GM19455 (cell line): Measurements from ENCODE around the gene NAA10.

Experiments
- ATAC-seq: cut with Tn5 transposase; IDR thresholded peaks from one replicate; pipeline ENCODE4 v1.9.1; 2021; ENCODE audit not compliant: unreplicated experiment

The NAA10 gene

DNA sequence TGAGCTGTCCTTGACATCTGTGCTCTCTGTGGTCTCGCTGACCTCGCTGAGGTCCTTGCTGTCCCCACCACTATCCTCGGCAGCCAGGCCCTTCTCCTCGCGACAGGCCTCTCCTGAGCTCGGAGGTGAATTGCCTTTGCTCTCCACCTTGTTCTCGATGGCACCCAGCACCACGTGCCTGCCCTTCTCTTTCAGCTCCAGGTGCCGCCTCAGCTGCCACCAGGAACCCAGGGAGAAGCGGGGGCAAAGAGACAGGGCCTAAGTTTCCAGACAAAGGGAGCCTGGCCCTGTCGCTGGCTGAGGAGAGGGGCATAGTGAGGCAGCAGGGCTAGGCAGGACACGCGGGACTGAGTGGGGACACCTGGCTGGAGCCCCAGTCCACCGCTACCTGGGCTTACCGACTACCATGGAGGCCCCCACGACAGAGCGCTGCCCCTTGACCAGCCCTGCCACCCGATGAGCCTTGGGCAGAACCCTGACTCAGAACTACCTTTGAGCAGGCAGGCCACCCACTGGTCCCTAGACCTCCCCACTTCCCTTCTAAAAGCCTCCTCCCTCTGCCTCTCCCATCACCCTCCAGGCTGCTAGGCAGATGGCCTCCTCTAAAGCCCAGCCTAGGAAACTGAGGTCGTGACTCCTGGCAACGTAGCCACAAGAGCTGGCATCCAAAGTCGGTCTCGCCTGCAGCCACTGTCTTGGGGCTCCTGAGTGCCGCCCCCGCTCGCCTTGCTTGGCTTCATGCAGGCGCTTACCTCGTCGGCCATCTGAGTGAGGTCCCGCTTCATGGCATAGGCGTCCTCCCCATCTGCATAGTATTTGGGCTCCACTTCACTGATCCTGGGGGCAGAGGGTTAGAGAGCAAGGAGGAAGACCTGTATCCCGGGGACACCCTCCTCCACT lies 4.6 kb downstream of the NAA10 start:
- ATAC-seq, result no peak

DNA sequence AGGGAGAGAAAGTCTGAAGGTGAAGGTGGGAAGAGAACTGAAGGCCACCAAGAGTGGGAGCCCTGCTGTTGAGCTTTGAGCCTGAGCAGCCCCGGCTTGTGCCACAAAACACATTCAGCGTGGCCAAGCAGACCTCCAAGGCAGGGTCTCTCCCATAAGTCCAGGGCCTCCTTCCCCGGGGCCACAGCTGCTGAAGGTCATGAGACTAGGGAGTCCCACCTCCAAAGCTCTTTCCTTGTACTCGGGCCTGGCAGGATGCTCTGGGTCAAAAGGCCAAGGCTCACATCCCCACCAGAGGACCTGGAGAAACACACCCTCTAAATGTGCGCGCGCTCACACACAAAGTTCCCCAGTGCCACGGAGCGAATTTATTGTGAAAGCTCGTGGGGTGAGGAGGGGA lies 5.3 kb downstream of the NAA10 start:
- ATAC-seq, result no peak

DNA sequence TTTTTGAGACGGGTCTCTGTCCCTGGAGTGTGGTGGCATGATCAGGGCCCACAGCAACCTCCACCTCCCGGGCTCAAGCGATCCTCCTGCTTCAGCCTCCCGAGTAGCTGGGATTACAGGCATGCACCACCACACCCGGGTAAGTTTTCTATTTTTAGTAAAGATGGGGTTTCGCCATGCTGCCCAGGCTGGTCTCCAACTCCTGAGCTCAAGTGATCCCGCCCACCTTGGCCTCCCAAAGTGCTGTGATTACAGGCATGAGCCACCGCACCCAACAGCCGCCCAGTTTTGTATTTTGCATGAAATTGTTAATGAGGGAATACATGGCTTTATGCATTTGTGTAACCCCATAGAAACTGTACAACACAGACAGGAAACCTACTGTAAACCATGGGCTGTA lies 6.0 kb downstream of the NAA10 start:
- ATAC-seq, result no peak

DNA sequence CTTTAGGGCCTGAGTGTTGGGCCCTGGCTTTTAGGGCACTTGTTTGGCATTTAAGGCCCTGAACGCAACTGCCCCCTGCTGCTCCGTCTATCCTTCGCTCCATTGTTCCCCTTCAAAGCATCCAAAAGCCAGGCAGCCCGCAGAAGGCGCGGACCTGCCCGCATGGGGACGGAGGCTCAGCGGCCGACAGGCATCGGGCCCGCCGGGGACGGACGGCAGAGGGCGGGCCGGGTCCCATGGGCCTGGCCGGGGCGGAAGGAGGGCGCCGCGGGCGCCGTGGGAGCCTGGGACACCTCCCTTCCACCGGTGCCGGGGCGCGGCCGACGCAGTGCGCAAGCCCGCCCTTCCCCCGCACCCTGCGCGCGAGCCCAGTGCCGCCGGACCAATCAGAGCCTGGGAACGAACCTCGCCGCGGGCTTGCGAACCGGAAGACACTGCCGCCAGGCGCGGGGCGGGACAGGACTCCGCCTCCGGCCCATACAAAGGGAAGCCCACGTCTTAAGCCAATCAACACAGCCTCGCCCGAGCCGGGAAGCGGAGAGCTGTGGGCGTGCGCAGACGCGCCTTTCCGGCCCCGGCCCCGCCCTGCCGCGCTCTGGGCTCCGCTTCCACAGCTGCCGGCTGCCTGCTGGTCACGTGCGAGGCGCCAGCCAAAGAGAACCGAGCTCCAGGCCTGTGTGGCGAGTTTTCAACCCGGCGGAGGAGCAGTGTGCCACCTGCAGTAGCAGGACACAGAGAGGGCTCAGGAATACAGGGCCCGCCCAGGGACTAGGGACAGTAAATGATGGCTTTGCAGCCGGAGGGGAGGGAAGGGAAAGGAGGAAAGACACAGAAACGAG lies 6.7 kb downstream of the NAA10 start:
- ATAC-seq, result peak; percentile 67

DNA sequence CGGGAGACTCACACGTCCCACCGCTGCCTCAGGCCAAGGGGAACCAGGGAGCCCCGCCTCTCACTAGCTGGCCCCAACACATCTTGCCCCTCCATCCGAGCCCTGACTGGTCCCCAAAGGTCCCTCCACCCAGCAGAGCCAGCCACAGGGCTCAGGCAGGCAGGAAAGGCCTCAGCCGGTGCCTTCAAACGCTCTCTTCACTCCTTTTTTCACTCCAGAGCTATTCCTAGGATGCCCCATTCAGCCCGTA lies 7.2 kb downstream of the NAA10 start:
- ATAC-seq, result no peak

DNA sequence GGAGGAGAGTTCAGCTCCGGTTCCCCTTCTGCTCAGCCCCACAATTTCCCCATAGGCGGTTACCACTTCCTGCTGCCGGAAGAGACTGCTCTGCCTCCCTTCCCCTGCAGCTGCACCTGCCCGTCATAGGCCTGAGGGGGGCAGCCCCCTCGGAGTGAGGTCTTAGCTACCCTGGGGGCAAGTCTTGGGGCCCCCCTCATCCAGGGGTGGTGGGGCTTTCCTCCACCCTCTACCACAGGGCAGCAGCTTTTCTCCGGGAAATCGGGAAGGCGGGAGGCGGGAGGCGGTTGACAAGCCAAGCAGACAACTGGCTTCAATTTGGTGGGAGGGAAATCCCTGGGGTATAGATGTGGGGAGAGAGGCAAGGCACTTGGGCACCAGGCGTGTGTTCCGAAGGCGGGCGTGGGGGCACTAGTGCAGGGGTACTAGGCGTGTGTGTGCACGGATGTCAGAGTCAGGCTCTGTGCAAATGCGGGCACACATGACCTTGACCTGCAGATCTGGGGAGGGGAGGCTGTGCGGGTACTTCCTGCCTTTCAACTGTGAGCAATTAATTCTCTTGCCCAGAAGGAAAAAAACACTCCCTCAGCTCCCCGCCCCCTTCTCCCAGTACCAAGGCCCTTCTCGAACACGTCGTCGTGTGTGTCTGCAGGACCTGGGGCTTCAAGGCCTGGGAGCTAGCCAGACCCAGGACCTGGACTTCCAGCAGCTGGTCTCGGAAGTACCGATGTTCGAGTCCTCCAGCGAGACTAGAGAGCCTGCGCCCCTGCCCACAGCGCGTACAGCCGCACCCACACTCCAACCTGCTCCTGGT lies 7.8 kb downstream of the NAA10 start:
- ATAC-seq, result peak; percentile 40

DNA sequence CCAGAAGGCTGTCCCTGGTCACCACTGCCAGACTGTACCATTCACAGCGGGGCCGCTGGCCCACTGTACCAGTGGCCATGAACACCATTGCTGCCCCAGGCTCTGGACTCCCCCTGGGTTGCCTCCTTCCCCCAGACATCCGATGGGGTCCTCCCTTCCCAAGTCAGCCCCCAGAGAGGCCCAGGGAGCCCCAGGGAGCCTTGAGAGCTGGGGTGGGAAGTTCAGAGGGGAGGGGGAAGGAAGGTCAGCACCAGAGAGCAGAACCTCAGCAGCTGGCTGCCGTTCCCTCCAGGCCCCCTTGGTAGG lies 8.3 kb downstream of the NAA10 start:
- ATAC-seq, result no peak

DNA sequence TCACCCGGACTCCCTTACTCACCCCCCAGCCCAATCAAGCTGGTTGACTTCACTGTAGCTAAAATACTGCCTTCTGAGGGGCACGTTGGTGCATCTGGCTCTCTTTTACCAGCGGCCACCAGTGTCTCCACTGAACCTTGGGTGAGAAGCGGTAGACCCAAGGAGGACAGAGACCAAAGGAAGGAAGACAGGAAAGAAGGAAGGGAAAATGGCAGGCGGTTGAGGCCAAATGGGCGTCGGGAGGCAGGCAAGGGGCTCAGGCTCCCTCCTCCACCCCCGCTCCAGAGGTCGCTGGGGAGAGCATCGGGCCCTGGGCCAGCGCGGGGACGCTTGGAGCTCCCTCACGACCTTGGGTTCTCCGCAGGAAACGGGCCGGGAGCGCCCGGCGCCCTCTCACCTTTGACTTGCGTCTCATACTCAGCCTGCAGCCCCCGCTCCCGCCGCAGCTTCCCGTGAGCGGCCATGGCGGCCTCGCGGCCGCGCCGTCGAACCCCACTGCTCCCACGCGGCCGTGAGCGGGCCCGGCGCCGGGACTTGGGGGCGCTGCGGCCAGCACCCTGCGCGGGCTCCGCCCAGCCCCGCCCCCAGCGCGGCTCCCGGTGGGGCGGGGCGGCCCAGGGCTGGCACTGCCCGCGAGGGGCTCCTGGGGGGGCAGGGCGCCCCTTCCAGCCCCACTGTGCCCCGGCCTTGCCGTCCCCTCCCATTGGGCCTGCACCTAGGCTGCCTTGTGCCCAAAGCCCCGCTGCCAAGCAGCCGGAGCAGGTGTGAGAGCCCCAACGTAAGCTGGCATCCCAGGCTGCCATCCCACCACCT lies 8.9 kb downstream of the NAA10 start, which contains the start of gene ARHGAP4:
Gene ARHGAP4, minus strand, starts transcription at position 526 of the 813 bp plus-strand sequence. Its CDS starts 62 bp downstream, at position 464.
- ATAC-seq, result no peak

- ATAC-seq, result no peak
Observed at GRCh38 chrX:153925387-153925738, 9.5 kb downstream of the NAA10 start.

DNA sequence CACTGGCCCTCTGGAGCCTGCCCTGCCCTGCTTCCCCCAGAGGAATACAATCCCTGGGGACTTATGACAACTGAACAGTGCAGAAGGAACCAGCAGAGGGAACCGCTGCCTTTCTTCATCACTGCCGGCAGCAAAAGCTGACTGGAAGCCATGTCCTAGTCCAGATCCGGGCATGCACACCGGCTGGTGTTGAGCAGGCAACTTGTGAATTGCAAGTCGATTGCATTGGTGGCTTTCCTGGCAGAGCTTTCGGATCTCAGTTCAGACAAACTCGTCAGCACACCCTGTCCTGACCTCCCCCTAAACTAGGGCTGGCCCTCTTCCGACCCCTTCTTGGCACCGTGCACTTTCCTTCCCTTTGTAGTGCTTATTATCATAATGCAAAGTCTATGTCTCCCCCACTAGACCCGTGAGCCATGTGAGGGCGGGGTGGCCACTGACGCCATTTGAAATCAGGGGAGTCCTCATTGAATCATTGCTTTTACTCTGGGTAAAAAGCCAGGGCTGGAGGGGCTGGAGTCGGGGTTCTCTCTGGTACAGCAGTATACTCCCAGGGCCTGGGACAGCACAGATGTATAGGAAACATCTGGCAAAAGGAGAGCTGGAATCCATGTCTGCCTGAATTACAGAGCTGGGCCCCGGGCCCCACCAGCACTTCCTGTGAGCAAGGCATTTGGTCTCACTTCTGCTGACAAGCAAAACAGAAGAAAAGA lies 10.5 kb downstream of the NAA10 start:
- no peak for ATAC-seq

- ATAC-seq, result no peak
Observed at GRCh38 chrX:153922932-153923857, 11.6 kb downstream of the NAA10 start.

GRCh38 chrX:153921511-153922446 lies 13.1 kb downstream of the NAA10 start:
- no peak for ATAC-seq

DNA sequence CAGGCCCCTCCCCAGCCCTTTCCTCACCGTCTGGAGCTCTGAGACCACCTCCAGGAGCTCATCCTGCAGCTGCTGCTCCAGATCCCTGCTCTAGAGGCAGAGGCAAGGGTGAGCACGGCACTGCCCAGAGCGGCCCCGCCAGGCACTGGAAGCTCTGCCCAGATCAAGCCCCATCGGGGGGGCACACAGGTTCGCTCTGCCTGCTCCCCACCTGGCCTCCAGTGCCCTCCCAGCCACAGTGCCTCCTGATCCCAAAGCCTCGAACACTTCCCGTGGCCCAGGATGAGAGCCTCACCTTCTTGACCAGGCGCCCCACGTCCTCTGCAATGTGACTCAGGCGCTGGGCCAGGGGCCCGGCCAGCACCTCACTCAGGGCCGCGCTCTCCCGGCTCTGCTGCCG lies 13.8 kb downstream of the NAA10 start:
- ATAC-seq, result no peak

- ATAC-seq, result no peak
Observed at GRCh38 chrX:153920546-153920945, 14.3 kb downstream of the NAA10 start.

- ATAC-seq, result no peak
Observed at GRCh38 chrX:153919281-153919680, 15.6 kb downstream of the NAA10 start.

DNA sequence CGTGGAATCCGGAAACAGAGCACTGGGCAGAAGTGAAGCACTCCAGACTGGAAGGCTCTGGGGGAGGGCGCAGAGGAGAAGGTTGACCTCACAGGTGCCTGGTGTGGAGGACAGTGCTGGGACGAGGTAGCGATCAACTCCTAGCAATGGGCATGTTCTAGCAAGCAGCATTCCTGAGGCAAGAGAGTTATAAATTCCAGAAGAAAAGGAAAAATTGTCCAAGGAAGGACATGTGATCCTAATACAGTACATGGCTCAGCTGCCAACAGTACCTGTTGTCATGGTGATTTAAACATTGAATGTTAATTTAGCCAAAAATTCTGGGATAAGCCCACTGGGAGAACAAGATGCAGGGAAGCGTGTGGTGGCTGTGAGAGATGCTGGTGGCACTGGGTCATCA lies 17.0 kb downstream of the NAA10 start:
- ATAC-seq, result no peak

DNA sequence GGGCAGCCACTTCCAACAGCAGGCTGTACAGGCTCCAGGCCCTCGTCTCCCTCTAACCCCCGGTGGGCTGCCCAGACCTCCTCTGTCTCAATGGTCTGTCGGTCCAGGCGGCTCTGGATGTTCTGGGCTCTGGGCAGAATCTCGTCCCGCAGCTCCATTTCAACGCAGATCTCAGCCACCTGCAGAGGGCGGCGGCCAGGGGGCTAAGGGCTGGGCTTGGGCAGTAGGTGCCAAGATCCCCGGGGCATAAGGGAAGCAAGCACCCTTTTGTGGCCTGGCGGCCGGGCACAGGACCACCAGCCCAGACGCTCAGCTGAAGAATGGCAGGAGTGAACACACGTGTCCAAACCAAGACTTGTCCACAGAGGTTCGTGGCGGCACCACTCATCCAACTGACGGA lies 21.1 kb downstream of the NAA10 start:
- ATAC-seq, result no peak

DNA sequence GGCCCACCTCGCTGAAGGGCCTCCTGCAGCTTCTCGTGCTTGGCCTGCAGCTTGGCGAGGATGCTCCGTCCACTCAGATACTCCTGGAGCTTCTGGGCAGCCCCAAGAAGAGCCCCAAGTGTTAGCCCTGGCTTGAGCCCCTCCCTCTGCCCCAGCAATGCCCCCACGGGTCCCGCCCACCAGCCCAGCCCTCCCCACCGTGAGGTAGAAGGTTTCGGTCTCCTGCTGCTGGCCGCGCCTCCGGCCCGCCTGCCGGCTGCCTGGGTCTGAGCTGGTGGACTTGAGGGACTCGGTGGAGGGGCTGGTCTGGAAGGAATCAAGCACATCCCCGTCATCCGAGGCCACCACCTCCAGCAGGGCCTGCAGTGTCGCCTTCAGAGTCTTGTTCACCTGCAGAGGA lies 21.6 kb downstream of the NAA10 start:
- ATAC-seq, result no peak
